GM20431 (cell line): Measurements from ENCODE around the gene SPATA31D3.
"Not testable (repeated sequence)": the region's sequence is repeated elsewhere in the genome, so short reads cannot be mapped to it uniquely, and the experiment has no call there.

Source experiments
- in situ Hi-C: fragments of 300-500 bp; cut with MseI, MboI; formaldehyde crosslinking; loops from one replicate; pipeline ENCODE4 v1.15.0; 2020; ENCODE audit warnings: low sequenced_read_pairs; ENCODE audit not compliant: unreplicated experiment

SPATA31D3 gene

GRCh38 chr9:81943393-81943792 is at the start of gene SPATA31D3:
SPATA31D3 (plus strand) TSS chr9:81943500; CDS start chr9:81943586, 86 bp downstream.
- in situ Hi-C loops = not testable (repeated sequence)

- in situ Hi-C loops = no loop called here
These were observed 49.4 kb upstream of the SPATA31D3 start for GRCh38 chr9:81893929-81894328.

GRCh38 chr9:81894891-81895290 is 48.4 kb upstream of the SPATA31D3 start:
- in situ Hi-C loops = no loop called here

GRCh38 chr9:81896070-81896469 is 47.2 kb upstream of the SPATA31D3 start:
- in situ Hi-C loops = no loop called here

GRCh38 chr9:81898851-81899250 is 44.4 kb upstream of the SPATA31D3 start:
- in situ Hi-C loops = no loop called here

GRCh38 chr9:81902196-81902595 is 41.1 kb upstream of the SPATA31D3 start:
- in situ Hi-C loops = no loop called here

GRCh38 chr9:81902626-81903025 is 40.7 kb upstream of the SPATA31D3 start:
- in situ Hi-C loops = no loop called here

- in situ Hi-C loops = no loop called here
These were observed 36.6 kb upstream of the SPATA31D3 start for GRCh38 chr9:81906671-81907070.

GRCh38 chr9:81912135-81912534 is 31.2 kb upstream of the SPATA31D3 start:
- in situ Hi-C loops = no loop called here

GRCh38 chr9:81915801-81916505 is 27.3 kb upstream of the SPATA31D3 start:
- in situ Hi-C loops = no loop called here

- in situ Hi-C loops = not testable (repeated sequence)
These were observed 24.8 kb upstream of the SPATA31D3 start for GRCh38 chr9:81918507-81918906.

GRCh38 chr9:81928305-81928704 is 15.0 kb upstream of the SPATA31D3 start, which contains the start of gene SPATA31D4:
SPATA31D4 (plus strand) TSS chr9:81928428; CDS start chr9:81928514, 86 bp downstream.
- in situ Hi-C loops = not testable (repeated sequence)

GRCh38 chr9:81930147-81930546 is 13.2 kb upstream of the SPATA31D3 start:
- in situ Hi-C loops = not testable (repeated sequence)

- in situ Hi-C loops = not testable (repeated sequence)
These were observed 9.8 kb upstream of the SPATA31D3 start for GRCh38 chr9:81933547-81933946.

- in situ Hi-C loops = not testable (repeated sequence)
These were observed 5.3 kb downstream of the SPATA31D3 start for GRCh38 chr9:81948650-81949049.

GRCh38 chr9:81953096-81953495 is 9.8 kb downstream of the SPATA31D3 start:
- in situ Hi-C loops = no loop called here

GRCh38 chr9:81955625-81956024 is 12.3 kb downstream of the SPATA31D3 start:
- in situ Hi-C loops = no loop called here

GRCh38 chr9:81964218-81965171 is 21.2 kb downstream of the SPATA31D3 start:
- in situ Hi-C loops = no loop called here

GRCh38 chr9:81968026-81968425 is 24.7 kb downstream of the SPATA31D3 start:
- in situ Hi-C loops = no loop called here

GRCh38 chr9:81969971-81970370 is 26.7 kb downstream of the SPATA31D3 start:
- in situ Hi-C loops = no loop called here

GRCh38 chr9:81971727-81972126 is 28.4 kb downstream of the SPATA31D3 start:
- in situ Hi-C loops = no loop called here
